22Rv1 (cell line): ENCODE results near the gene IQSEC1.

Experiments
- H3K27ac ChIP-seq: fragments of 450-650 bp; 2 replicates; pipeline ENCODE4 v1.5.1; 2017
- CTCF ChIP-seq: fragments of 450-650 bp; IDR thresholded peaks from 2 replicates; pipeline ENCODE4 v1.5.1; 2017; ENCODE audit warnings: mild to moderate bottlenecking
- ZFX ChIP-seq: fragments of 450-650 bp; IDR thresholded peaks from 2 replicates; pipeline ENCODE4 v1.6.1; 2017; ENCODE audit warnings: antibody characterized with exemption, borderline replicate concordance

The IQSEC1 gene

GRCh38 chr3:13111873-13112520 is 38.8 kb upstream of the IQSEC1 start:
- no peak overlapping the region for H3K27ac ChIP-seq
- TF ChIP-seq ZFX (no peak), CTCF (no peak)

- no peak for TF ChIP-seq CTCF
- no peak for TF ChIP-seq ZFX
- no peak overlapping the region for H3K27ac ChIP-seq
These were observed 38.1 kb upstream of the IQSEC1 start for GRCh38 chr3:13111173-13111872.

DNA sequence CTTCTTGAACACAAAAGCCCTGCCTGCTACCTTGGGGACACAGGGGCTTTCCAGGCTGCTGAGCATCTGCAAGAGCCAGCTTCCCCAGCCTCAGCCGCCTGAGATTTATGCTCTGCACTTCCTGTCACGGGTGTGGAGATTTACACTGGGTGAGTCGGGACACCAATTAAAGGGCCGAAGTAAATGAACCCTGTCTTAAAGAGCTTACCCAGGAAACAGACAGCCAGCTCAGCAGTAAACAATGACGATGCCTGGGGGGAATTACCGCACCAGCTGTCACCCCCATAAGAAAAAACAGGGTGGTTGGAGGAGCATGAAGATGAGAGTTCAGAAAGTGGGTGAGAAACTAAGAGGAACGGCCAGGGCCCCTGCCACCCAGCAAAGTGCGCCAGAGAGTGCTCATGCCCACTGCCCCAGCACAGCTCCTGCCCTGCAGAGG is 37.5 kb upstream of the IQSEC1 start:
- no peak overlapping the region for H3K27ac ChIP-seq
- TF ChIP-seq ZFX: no peak
- TF ChIP-seq CTCF: no peak

GRCh38 chr3:13109516-13109915 is 36.3 kb upstream of the IQSEC1 start:
- no peak overlapping the region for H3K27ac ChIP-seq
- TF ChIP-seq ZFX (no peak), CTCF (no peak)

DNA sequence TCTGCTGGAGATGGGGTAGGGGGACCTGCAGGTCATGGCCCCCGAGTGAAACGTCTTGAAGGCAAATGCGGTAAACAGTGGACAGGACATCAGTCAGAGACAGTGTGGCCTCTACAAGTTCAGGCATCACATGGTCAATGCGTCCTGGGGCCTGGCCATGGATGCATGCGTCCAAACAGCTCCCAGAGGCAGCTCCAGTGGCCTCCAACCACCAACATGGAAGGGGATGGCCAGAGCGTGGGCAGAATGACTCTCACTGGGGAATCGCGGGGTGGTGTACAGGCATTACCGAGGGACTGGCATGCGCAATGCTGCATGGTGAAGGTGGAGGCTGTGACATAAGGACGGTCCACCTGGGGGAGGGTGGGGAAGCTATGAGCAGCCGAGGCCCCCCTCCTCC is 35.6 kb upstream of the IQSEC1 start:
- H3K27ac ChIP-seq: no peak overlapping the region
- TF ChIP-seq ZFX: no peak
- TF ChIP-seq CTCF: no peak

GRCh38 chr3:13107661-13108060 is 34.4 kb upstream of the IQSEC1 start:
- no peak for TF ChIP-seq ZFX
- TF ChIP-seq CTCF: peak; percentile 8; the same call in 1 of the 2 replicates
- no peak overlapping the region for H3K27ac ChIP-seq

DNA sequence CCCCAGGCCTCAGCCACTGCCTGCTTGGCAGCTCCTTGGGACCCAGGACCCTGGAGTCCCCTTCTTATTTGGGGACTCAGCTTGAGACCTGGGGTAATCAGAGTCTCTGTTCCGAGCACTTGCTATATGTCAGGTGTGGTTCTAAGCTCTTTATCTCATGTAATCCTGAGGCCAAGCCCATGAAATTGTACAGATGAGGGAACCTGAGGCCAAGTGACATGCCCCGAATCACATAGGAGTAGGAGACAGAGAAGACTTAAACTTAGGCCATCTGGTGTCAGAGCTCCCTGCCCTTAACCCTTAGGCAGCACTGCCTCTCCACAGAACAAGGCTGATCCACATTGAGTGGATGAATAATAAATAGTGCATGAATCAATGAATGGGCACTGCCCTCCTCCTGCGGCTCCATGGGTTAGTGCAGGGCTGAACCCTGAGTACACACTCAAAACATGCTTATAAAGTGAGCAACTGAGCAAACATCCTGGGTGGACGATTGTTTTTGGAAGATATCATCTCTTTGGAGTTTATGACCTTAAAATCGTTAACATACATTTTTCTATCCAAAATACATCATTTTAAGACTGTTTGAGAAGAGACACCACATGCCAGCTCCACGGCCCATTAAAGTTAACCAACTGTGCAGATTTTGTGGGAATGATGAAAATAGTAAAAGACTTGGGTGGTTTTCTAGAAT is 33.2 kb upstream of the IQSEC1 start:
- no peak for TF ChIP-seq CTCF
- no peak for TF ChIP-seq ZFX
- H3K27ac ChIP-seq: no peak overlapping the region
